G401.6 (cell line): Measurements from ENCODE around the gene BABAM1.

Experiments
- FAIRE-seq: peaks from 2 replicates; lab custom pipeline; 2012; peaks lifted over from hg19 to GRCh38; lab: Jason Lieb, UNC

BABAM1 gene

DNA sequence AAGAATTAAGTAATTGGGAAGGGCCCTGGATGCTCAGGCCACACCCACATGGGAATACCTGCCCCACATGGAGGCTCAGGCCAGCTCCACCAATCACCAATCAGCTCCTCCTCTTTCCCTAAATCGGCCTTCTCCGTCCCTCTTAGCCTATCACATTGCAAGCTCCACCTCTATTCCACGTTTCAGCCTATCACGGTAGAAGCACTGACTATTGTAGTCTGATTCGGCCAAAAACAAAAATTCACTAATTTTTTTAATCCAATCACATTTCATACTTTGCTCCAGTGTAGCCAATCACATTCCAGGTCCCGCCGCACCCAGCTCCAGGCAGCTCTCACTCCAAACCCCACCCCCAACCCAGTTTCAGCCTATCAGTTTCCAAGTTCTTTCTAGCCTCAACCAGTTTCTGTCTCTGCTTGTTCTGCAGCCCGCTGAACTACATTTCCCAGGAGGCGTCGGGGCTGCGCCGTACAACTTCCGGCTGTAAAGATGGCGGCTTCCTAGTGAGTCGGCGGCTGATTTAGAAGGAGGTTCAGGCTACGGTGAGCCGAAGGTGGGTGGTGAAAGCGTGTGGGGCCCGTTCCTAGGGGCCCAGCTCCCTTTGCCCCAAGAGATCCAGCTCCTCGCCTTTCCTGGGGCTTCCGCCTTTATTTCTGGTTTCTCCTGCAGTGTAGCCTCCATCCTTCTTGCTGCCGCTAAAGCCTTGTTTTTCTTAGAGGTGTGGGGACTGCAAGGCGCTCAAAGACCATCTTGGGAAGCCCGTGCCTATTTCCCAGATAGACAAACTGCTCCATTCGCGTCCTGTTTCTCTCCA lies at the start of gene BABAM1:
Gene BABAM1 (plus strand): TSS at position 469 of the 814 bp plus-strand sequence. CDS start 1,364 bp downstream, outside the sequence.
- peak; percentile 100 for FAIRE-seq

DNA sequence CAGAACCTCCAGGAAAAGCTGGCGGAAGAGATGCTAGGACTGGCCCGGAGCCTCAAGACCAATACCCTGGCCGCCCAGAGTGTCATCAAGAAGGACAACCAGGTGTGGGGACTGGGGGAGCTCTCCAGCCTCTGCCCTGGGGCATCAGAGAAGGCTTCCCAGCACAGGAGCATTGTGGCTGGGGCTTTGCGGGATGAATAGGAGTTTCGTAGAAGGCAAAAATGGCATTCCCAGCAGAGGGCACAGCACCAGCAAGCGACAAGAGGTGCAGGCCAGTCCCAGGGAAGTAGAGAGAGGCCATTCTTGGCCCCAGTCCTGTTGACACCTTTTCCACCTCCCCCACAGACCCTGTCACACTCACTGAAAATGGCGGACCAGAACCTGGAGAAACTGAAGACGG lies 48.0 kb upstream of the BABAM1 start:
- FAIRE-seq = no peak

GRCh38 chr19:17220207-17220758 lies 47.0 kb upstream of the BABAM1 start:
- no peak for FAIRE-seq

GRCh38 chr19:17225053-17225452 lies 42.2 kb upstream of the BABAM1 start:
- no peak for FAIRE-seq

- FAIRE-seq = peak; percentile 97
Measured at GRCh38 chr19:17226002-17226933, 41.0 kb upstream of the BABAM1 start, which contains the start of gene OCEL1. Gene OCEL1 (plus strand): TSS chr19:17226226. CDS start chr19:17226248, 22 bp downstream.

DNA sequence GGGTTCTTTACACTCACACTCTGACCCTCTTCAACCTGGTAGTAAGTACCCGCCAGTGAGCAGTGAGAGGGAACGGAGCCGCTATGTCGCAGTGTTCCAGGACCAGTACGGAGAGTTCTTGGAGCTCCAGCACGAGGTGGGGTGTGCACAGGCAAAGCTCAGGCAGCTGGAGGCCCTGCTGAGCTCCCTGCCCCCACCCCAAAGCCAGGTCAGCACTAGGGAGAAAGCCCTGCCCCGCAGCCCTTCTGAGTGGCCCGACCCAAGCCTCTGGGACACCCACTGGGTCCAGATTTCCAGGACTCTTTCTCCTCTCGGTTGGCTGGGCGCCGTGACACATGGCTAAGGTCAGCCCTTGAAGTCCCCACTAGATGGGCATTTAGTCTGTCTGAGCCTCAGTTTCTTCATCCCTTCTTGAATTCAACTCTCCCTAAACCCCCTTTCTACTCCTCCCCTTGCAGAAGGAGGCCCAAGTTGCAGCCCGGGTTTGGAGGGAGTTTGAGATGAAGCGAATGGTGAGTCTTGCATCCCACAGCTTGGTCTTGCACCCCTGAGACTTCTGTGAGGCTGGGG lies 39.4 kb upstream of the BABAM1 start:
- FAIRE-seq = no peak

DNA sequence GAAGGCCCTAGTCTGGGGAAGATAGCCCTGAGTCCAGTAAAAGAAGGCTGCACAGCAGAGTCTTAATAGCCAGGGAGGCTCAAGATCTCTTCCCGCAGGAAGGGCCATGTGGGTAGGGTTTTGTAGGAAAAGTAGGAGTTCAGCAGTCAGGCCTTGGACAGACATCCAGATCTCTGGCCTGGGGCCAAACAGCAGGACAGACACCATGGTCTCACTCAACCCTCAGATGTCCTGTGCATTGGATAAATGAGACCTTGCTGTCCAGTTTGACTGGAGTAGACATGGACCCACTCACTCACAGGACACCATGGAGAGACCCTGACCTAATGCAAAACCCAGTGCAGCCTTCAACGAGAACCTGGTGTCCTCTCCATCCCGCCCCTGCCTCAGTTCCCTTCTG lies 37.4 kb upstream of the BABAM1 start:
- no peak for FAIRE-seq

- no peak for FAIRE-seq
Measured at GRCh38 chr19:17232258-17232657, 35.0 kb upstream of the BABAM1 start.

DNA sequence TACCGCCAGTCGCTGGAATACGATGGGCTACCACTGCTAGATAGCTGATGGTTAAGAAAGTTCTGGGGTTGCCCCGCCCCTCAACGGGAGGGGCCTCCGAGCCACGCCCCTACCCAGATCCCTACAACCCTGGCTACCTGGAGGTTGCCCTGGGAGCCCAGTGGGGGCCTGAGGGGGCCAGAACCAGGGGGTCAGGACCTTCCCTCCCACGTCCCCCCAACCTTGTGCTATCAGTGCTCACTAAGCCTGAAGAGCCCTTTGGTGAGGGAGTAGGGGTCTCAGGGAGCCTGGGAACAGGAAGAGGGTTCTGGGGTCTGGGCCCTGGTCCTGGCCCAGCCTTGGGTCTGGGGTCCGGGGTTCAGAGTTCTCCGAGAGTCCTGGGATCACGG lies 32.3 kb upstream of the BABAM1 start:
- FAIRE-seq = peak; percentile 84

DNA sequence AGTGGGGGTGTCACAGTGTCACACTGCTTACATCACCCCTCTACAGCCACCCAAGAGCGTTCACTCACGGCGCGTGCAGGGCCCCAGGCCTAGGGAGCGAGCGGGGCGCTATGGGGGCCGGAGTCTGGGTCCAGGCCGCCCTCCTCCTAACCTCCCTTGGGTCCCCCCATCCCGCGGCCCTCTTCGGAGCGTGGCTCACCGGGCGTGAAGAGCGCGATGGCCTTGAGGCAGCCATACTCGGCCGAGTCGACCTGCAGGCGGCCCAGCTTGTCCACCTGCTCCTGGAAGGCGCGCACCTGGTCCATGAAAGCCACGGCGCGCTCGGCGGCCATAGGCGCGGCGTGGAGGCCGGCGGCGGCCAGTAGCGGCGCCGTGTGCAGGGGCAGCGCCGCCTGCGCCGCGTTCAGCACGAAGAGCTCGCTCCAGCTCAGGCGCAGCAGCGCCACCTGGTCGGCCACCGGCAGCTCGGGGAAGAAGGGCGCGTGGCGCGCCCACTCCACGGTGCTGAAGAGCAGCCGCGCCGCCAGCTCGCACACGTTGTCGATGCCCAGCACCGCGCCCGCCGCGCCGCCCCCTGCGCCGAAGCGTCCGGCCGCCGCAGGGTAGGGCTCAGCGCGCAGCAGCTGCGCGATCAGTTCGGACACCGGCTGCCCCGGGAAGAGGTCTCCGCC lies 31.8 kb upstream of the BABAM1 start:
- FAIRE-seq = no peak

GRCh38 chr19:17235971-17236777 lies 31.1 kb upstream of the BABAM1 start:
- FAIRE-seq = no peak

DNA sequence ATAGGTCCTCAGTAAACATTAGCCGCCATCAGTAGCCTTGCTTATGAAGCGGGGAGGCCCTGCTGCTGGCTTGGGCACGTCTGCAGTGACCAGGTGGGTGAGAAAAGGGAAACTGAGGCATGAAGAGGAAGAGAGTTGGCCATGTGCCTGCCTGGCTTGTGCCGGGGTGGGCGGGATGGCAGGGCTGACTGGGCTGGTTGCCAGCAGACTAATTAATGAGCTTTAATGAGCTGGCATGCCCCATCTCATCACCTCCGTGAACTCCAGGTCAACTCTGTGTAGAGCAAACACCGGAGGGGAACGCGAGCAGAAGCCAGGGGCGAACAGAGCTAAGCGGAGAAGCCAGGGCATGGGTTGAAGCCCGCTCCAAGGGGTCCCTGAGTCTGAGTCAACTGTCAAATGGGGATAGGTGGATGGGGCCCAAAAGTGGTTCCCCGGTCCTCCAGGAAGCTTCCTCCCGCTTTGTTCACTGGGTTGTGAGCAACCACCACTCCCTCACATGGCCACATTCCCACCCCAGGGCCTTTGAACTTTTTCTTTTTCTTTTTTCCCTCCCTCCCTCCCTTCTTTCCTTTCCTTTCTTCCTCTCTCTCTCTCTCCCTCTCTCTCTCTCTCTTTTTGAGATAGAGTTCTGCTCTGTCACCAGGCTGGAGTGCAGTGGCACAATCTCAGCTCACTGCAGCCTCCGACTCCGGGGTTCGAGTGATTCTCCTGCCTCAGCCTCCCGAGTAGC lies 30.3 kb upstream of the BABAM1 start:
- peak; percentile 6 for FAIRE-seq

GRCh38 chr19:17237747-17238706 lies 29.2 kb upstream of the BABAM1 start:
- no peak for FAIRE-seq

DNA sequence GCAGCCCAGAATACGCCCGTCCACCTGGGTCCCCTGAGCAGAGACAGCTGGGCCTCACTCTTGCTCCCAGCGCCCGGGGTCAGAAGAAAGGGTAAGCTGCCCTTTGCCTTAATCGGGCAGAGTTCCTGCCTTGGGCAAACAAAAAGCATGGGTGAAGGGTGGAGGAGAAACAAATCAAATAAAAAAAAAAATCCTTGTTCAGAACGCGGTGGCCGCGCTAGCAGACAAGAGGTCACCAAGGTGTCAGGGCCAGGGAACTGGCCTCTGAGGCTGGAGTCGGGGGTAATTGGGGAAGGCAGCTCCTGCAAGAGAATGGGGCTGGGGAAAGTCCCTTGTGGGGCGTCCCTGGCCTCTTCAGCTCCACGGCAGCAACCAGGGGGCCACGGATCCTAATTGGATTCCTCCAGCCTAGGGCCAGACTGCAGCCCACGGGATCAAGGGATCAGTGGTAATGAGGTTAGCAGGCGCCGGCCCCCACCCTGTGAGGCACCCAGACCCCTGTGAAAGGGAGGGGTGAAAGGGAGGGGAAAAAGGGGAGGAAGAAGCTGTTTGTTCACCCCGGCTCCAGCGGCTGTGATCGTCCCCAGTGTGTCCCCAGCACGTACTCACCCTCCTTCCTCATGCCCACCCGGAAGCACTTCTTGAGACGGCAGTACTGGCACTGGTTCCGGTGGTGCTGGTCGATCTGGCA lies 27.0 kb upstream of the BABAM1 start:
- no peak for FAIRE-seq

- FAIRE-seq = no peak
Measured at GRCh38 chr19:17240826-17241399, 26.3 kb upstream of the BABAM1 start.

DNA sequence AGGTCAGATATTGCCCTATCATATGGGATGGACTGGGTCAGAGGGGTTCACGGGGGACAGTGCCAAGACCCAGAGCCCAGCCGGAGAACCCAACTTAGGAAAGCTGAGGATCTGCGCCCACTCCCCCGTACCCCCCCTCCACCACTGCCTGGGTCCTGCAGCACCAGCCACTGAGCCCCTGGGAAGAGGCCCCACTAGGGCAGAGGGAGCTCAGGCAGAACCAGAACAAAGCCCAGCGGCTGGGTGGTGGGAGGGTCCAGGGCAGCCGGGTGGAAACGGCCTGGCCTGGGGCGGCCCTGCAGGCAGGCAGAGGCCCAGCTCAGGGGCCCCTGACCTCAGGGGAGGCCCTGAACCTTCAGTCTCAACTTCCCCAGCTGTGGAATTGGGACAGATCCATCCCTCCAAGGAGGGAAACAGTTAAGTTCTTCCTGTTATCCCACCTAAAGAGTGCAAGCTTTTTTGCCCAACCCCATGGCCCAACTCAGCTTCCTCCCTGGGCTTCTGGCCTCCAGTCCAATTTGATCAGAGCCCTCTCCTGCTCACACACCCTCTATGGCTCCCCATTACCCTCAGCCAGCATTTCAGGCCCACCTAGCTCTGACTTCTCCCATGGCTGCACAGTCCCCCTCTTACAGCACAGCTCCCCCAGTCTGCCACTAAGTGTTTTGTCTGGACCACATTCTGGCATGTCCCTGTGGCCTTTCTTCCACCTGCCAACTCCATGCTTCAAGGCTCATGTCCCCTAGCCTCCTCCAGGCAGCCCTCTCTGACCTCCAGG lies 24.6 kb upstream of the BABAM1 start:
- no peak for FAIRE-seq

DNA sequence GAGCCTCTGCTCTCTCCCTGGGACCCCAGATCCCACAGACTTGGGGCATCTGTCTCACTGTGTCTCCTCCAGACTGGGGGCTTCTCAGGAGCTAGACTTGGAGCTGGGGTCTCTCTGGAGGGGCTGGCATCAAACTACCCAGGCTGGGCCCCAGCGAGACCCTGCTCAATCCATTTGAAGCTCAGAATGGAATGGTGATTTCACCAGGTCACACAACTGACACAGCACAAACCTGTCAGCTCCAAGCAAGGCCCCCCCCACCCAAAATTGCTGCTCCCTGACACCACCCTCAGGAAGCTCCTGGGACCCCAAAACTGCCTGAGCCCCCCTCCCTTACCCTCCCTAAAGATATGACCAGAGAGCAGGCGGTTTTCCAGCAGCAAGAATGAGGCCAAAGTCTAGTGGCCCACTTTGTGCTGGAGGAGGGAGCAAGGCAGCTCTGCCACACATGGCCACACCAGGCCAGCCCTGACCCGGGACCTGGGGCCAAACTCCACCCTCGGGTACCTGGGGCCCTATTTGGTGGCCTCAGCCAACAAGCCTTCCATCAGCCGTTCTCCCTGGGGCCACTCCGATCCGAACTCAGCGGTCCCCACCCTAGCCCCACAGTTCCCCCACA lies 23.9 kb upstream of the BABAM1 start:
- FAIRE-seq = no peak
